ENCODE measurements around the gene IGIP.

Gene IGIP

DNA sequence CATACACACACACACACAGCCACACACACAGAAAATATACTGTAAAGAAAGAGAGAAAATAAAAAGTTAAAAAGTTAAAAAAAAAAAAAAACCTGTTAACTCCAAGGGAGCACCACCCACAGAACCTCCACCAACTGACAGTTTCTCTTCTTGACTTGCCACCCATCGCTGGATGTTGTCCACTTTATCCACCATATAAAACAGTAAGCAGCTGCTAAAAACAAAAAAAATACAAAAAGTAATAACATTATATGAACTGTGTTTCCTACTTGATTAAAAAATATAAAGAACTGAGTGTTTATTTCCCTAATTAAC is 10.6 kb upstream of the IGIP start:
- TF ChIP-seq ISL1 (CRISPR knock-in tag; IDR thresholded peaks at IDR 0.05) (no peak), RARB (CRISPR knock-in tag; IDR thresholded peaks at IDR 0.05) (no peak), SNAI2 (CRISPR knock-in tag; IDR thresholded peaks at IDR 0.05) (no peak), ZFP30 (CRISPR knock-in tag; IDR thresholded peaks at IDR 0.05) (no peak), CSDC2 (CRISPR knock-in tag; IDR thresholded peaks at IDR 0.05) (no peak), OSR1 (CRISPR knock-in tag; IDR thresholded peaks at IDR 0.05) (no peak), ZNF70 (CRISPR knock-in tag; IDR thresholded peaks at IDR 0.05) (no peak), PPARA (CRISPR knock-in tag; IDR thresholded peaks at IDR 0.05; ENCODE audit: borderline replicate concordance) (no peak), ZNF8 (CRISPR knock-in tag; IDR thresholded peaks at IDR 0.05) (no peak), TOX (CRISPR knock-in tag; IDR thresholded peaks at IDR 0.05; ENCODE audit: borderline replicate concordance) (no peak), ZFP3 (CRISPR knock-in tag; IDR thresholded peaks at IDR 0.05) (no peak)
- TF ChIP-seq, protein P1, sequence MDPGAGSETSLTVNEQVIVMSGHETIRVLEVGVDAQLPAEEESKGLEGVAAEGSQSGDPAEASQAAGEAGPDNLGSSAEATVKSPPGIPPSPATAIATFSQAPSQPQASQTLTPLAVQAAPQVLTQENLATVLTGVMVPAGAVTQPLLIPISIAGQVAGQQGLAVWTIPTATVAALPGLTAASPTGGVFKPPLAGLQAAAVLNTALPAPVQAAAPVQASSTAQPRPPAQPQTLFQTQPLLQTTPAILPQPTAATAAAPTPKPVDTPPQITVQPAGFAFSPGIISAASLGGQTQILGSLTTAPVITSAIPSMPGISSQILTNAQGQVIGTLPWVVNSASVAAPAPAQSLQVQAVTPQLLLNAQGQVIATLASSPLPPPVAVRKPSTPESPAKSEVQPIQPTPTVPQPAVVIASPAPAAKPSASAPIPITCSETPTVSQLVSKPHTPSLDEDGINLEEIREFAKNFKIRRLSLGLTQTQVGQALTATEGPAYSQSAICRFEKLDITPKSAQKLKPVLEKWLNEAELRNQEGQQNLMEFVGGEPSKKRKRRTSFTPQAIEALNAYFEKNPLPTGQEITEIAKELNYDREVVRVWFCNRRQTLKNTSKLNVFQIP (CRISPR knock-in tag; IDR thresholded peaks at IDR 0.05; ENCODE audit: borderline replicate concordance, low read depth) = no peak
- TF ChIP-seq, protein P2, sequence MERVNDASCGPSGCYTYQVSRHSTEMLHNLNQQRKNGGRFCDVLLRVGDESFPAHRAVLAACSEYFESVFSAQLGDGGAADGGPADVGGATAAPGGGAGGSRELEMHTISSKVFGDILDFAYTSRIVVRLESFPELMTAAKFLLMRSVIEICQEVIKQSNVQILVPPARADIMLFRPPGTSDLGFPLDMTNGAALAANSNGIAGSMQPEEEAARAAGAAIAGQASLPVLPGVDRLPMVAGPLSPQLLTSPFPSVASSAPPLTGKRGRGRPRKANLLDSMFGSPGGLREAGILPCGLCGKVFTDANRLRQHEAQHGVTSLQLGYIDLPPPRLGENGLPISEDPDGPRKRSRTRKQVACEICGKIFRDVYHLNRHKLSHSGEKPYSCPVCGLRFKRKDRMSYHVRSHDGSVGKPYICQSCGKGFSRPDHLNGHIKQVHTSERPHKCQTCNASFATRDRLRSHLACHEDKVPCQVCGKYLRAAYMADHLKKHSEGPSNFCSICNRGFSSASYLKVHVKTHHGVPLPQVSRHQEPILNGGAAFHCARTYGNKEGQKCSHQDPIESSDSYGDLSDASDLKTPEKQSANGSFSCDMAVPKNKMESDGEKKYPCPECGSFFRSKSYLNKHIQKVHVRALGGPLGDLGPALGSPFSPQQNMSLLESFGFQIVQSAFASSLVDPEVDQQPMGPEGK (CRISPR knock-in tag; IDR thresholded peaks at IDR 0.05; ENCODE audit: borderline replicate concordance) = no peak
- ATAC-seq = no peak

DNA sequence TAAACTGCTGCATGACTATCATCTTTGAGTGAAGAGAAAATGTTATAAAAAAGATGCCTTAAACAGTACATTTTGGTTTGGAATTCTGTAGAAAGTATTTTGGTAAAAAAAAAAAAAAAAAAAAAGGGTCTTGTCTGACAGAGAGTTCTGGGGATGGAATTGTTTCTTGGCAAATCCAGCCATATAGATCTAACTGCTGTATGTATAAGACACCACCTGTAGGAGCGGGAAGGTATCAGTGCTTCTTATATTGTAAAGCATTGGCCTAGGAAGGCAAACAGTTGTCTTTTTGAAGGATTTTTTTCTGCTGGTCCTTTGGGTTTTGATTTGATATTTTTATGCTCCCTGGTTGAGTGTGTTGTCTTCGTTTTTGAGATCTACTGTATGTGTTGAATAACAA is 9.0 kb upstream of the IGIP start:
- no peak for ATAC-seq
- TF ChIP-seq, protein P3, sequence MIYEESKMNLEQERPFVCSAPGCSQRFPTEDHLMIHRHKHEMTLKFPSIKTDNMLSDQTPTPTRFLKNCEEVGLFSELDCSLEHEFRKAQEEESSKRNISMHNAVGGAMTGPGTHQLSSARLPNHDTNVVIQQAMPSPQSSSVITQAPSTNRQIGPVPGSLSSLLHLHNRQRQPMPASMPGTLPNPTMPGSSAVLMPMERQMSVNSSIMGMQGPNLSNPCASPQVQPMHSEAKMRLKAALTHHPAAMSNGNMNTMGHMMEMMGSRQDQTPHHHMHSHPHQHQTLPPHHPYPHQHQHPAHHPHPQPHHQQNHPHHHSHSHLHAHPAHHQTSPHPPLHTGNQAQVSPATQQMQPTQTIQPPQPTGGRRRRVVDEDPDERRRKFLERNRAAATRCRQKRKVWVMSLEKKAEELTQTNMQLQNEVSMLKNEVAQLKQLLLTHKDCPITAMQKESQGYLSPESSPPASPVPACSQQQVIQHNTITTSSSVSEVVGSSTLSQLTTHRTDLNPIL (CRISPR knock-in tag; IDR thresholded peaks at IDR 0.05; ENCODE audit: low read depth) = no peak
- no peak for TF ChIP-seq RARB (CRISPR knock-in tag; IDR thresholded peaks at IDR 0.05)

DNA sequence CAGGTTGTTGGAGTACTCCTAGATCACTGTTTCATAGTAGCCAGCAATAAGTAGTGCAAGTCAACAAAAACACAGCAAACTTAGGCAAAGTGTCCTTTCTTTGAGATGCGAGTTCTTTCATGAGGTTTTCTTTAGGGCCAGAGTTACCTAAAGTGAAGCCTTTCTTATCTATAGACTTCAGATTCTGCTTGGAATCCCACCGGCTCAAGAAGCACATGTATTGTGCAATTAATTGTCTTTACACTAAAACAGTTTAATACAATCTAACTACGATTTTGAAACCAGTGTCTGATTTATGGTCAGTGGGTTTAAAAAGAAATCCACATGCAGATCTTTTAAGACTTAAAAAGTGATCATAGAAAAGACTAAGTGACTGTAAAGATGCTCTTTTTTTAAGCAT is 8.2 kb upstream of the IGIP start:
- TF ChIP-seq, protein P4, sequence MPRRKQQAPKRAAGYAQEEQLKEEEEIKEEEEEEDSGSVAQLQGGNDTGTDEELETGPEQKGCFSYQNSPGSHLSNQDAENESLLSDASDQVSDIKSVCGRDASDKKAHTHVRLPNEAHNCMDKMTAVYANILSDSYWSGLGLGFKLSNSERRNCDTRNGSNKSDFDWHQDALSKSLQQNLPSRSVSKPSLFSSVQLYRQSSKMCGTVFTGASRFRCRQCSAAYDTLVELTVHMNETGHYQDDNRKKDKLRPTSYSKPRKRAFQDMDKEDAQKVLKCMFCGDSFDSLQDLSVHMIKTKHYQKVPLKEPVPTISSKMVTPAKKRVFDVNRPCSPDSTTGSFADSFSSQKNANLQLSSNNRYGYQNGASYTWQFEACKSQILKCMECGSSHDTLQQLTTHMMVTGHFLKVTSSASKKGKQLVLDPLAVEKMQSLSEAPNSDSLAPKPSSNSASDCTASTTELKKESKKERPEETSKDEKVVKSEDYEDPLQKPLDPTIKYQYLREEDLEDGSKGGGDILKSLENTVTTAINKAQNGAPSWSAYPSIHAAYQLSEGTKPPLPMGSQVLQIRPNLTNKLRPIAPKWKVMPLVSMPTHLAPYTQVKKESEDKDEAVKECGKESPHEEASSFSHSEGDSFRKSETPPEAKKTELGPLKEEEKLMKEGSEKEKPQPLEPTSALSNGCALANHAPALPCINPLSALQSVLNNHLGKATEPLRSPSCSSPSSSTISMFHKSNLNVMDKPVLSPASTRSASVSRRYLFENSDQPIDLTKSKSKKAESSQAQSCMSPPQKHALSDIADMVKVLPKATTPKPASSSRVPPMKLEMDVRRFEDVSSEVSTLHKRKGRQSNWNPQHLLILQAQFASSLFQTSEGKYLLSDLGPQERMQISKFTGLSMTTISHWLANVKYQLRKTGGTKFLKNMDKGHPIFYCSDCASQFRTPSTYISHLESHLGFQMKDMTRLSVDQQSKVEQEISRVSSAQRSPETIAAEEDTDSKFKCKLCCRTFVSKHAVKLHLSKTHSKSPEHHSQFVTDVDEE (CRISPR knock-in tag; IDR thresholded peaks at IDR 0.05) = no peak
- TF ChIP-seq TOX (CRISPR knock-in tag; IDR thresholded peaks at IDR 0.05; ENCODE audit: borderline replicate concordance) = no peak
- TF ChIP-seq ZC3H10 (CRISPR knock-in tag; IDR thresholded peaks at IDR 0.05) = no peak
- no peak for TF ChIP-seq GLIS3 (CRISPR knock-in tag; IDR thresholded peaks at IDR 0.05)
- TF ChIP-seq, protein P5, sequence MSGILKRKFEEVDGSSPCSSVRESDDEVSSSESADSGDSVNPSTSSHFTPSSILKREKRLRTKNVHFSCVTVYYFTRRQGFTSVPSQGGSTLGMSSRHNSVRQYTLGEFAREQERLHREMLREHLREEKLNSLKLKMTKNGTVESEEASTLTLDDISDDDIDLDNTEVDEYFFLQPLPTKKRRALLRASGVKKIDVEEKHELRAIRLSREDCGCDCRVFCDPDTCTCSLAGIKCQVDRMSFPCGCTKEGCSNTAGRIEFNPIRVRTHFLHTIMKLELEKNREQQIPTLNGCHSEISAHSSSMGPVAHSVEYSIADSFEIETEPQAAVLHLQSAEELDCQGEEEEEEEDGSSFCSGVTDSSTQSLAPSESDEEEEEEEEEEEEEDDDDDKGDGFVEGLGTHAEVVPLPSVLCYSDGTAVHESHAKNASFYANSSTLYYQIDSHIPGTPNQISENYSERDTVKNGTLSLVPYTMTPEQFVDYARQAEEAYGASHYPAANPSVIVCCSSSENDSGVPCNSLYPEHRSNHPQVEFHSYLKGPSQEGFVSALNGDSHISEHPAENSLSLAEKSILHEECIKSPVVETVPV (CRISPR knock-in tag; IDR thresholded peaks at IDR 0.05) = no peak
- TF ChIP-seq TCF4 (CRISPR knock-in tag; IDR thresholded peaks at IDR 0.05; ENCODE audit: borderline replicate concordance) = no peak
- TF ChIP-seq RARB (CRISPR knock-in tag; IDR thresholded peaks at IDR 0.05) = no peak
- ATAC-seq = no peak

DNA sequence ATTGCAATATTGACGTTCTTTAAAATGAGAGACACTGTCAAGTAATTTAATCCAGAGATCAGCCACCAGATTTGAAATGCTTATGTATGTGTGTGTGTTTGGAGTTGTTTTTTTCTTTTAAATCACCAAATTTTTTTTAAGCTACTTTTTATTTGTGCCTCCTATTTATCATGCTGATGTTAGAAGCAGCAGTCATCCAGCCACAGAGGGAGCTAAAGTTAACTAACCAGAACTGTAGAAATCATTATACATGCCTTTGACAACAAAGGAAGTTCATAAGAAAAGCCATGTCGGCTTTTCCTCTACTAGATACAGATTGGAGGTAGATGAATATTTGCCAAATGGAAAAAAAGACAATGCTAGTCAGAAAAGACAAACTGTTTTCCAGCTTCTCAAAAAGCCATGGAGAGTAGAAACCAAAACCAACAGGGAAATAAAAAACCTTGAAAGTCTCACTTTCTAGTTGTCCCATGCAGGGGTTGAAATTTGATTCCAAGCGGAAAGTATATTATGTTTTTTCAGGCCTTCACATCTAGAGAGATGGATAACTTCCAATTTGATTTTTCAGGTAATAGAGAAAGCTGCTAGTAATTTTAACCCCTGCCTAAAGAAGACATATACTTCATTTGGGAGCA is 7.3 kb upstream of the IGIP start:
- TF ChIP-seq ESRRG (CRISPR knock-in tag; IDR thresholded peaks at IDR 0.05) = no peak
- TF ChIP-seq OSR1 (CRISPR knock-in tag; IDR thresholded peaks at IDR 0.05) = no peak
- no peak for TF ChIP-seq GLIS3 (CRISPR knock-in tag; IDR thresholded peaks at IDR 0.05)
- no peak for TF ChIP-seq RARB (CRISPR knock-in tag; IDR thresholded peaks at IDR 0.05)
- TF ChIP-seq, protein P3 (CRISPR knock-in tag; IDR thresholded peaks at IDR 0.05; ENCODE audit: low read depth) = no peak
- TF ChIP-seq BACH2 (CRISPR knock-in tag; IDR thresholded peaks at IDR 0.05; ENCODE audit: borderline replicate concordance) = no peak
- no peak for ATAC-seq
